Keratinocyte (primary cell): ENCODE measurements around the gene SPTBN4. TPM values are rescaled to one million over a fixed set of nuclear protein-coding genes. Genes with fewer than 3 reads are reported as not detected.
"Not testable (repeated sequence)": the region's sequence is repeated elsewhere in the genome, so short reads cannot be mapped to it uniquely, and the experiment has no call there.

Source experiments
- DNase-seq: peaks from one replicate; pipeline ENCODE4 v3.0.0-alpha.2; 2011; ENCODE audit warnings: low read depth, missing footprints, low spot score
- FAIRE-seq: peaks from 2 replicates; lab custom pipeline; 2011; peaks lifted over from hg19 to GRCh38; lab: Jason Lieb, UNC
- H2AFZ ChIP-seq: 2 replicates; pipeline ENCODE4 v1.6.0; 2012; ENCODE audit warnings: low read length, control low read depth, inconsistent platforms; ENCODE audit not compliant: control insufficient read depth
- H3K27ac ChIP-seq: 2 replicates; pipeline ENCODE4 v1.5.1; 2011; ENCODE audit warnings: low read length; ENCODE audit not compliant: control insufficient read depth, insufficient read depth
- H3K27me3 ChIP-seq: 3 replicates; pipeline ENCODE4 v1.6.0; 2011; ENCODE audit warnings: low read length; ENCODE audit not compliant: control insufficient read depth, insufficient read depth; ENCODE audit errors: extremely low read depth
- H3K36me3 ChIP-seq, 2 experiments: 2 replicates in 1 of 2; 3 replicates in 1 of 2; pipeline ENCODE4 v1.5.1; 2011; ENCODE audit warnings: low read length in 2 of 2, mild to moderate bottlenecking in 1 of 2; ENCODE audit not compliant: control insufficient read depth in 2 of 2, insufficient read depth in 2 of 2; ENCODE audit errors: extremely low read depth in 1 of 2
- H3K4me1 ChIP-seq: 3 replicates; pipeline ENCODE4 v1.5.1; 2011; ENCODE audit warnings: low read length; ENCODE audit not compliant: control insufficient read depth, insufficient read depth; ENCODE audit errors: extremely low read depth
- H3K4me2 ChIP-seq: 3 replicates; pipeline ENCODE4 v1.6.0; 2011; ENCODE audit warnings: low read depth, low read length; ENCODE audit not compliant: control insufficient read depth, insufficient read depth; ENCODE audit errors: extremely low read depth
- H3K4me3 ChIP-seq, 3 experiments: fragments of 200-600 bp in 1 of 3; sonication (generic) in 1 of 3; 2 replicates in 2 of 3; 3 replicates in 1 of 3; pipeline ENCODE4 v1.5.1; 2011 to 2016; ENCODE audit warnings: low read length in 3 of 3, mild to moderate bottlenecking in 3 of 3, control low read depth in 2 of 3, inconsistent platforms in 1 of 3, low read depth in 1 of 3, mixed read lengths in 1 of 3, mixed run types in 1 of 3, moderate library complexity in 1 of 3; ENCODE audit not compliant: control insufficient read depth in 2 of 3, insufficient read depth in 2 of 3; ENCODE audit errors: extremely low read depth in 1 of 3
- H3K79me2 ChIP-seq: 2 replicates; pipeline ENCODE4 v1.6.0; 2012; ENCODE audit warnings: low read length; ENCODE audit not compliant: control insufficient read depth, insufficient read depth
- H3K9ac ChIP-seq: 3 replicates; pipeline ENCODE4 v1.6.0; 2011; ENCODE audit warnings: low read length; ENCODE audit not compliant: control insufficient read depth, insufficient read depth; ENCODE audit errors: extremely low read depth
- H3K9me1 ChIP-seq: 3 replicates; pipeline ENCODE4 v1.6.0; 2011; ENCODE audit warnings: low read length; ENCODE audit not compliant: control insufficient read depth, insufficient read depth; ENCODE audit errors: extremely low read depth
- H3K9me3 ChIP-seq: 2 replicates; pipeline ENCODE4 v1.5.1; 2012; ENCODE audit warnings: low read depth, low read length; ENCODE audit not compliant: control insufficient read depth
- H4K20me1 ChIP-seq: 3 replicates; pipeline ENCODE4 v1.6.0; 2011; ENCODE audit warnings: low read length; ENCODE audit not compliant: control insufficient read depth, insufficient read depth; ENCODE audit errors: extremely low read depth
- EZH2 ChIP-seq: IDR thresholded peaks from one replicate; pipeline ENCODE4 v1.6.1; 2012; ENCODE audit warnings: inconsistent platforms, mild to moderate bottlenecking, low read length, moderate library complexity
- dilution Hi-C: fragments of 300-500 bp; cut with MboI; formaldehyde crosslinking; loops from one replicate; pipeline ENCODE4 v1.7.0; 2020; ENCODE audit warnings: low sequenced_read_pairs; ENCODE audit not compliant: extremely low pct_ligation_motif_present
- polyA plus RNA-seq, 5 experiments: library from polyadenylated mRNA; depleted of rRNA in 3 of 5; stranded (reverse) in 3 of 5; stranded (forward) in 1 of 5; unstranded in 1 of 5; fragments of >200 nt; gene quantifications; 1 replicate in 1 of 5; 2 replicates in 3 of 5; 3 replicates in 1 of 5; pipeline versions ENCODE4 v1.2.1 to v1.2.3, GENCODE V29; 2011 to 2012; ENCODE audit warnings: missing spikeins in 2 of 5, low read depth in 1 of 5, low replicate concordance in 1 of 5
- TF ChIP-seq, protein P1 (sequence below), 3 experiments: IDR thresholded peaks in 1 of 3; conservative IDR thresholded peaks in 1 of 3; optimal IDR thresholded peaks in 1 of 3; 2 replicates in 2 of 3; 3 replicates in 1 of 3; pipeline versions ENCODE3 to v1.5.1; 2011; ENCODE audit warnings: low read length in 3 of 3, mild to moderate bottlenecking in 3 of 3, moderate library complexity in 2 of 3, control low read depth in 1 of 3, inconsistent platforms in 1 of 3; ENCODE audit not compliant: insufficient read depth in 2 of 3; ENCODE audit errors: extremely low read depth in 1 of 3

SPTBN4 gene
- polyA plus RNA-seq, 1 donor (not counting 4 experiments of a cell fraction or from before 2014, with no cell fraction given), result 0.17 TPM

DNA sequence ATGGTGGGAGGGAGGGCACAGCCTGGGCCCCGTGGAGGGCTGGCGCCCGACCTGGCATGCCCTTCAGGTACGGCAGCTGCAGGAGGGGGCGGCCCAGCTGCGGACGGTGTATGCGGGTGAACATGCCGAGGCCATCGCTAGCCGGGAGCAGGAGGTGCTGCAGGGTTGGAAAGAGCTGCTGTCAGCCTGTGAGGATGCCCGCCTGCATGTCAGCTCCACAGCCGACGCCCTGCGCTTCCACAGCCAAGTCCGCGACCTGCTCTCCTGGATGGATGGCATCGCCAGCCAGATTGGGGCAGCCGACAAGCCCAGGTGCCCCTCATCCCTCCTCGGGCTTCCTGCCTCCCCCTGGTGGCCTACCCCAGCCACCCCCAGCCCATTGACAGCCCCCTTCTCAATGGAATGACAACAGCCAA is 93.3 kb downstream of the SPTBN4 start:
- TF ChIP-seq, protein P1, sequence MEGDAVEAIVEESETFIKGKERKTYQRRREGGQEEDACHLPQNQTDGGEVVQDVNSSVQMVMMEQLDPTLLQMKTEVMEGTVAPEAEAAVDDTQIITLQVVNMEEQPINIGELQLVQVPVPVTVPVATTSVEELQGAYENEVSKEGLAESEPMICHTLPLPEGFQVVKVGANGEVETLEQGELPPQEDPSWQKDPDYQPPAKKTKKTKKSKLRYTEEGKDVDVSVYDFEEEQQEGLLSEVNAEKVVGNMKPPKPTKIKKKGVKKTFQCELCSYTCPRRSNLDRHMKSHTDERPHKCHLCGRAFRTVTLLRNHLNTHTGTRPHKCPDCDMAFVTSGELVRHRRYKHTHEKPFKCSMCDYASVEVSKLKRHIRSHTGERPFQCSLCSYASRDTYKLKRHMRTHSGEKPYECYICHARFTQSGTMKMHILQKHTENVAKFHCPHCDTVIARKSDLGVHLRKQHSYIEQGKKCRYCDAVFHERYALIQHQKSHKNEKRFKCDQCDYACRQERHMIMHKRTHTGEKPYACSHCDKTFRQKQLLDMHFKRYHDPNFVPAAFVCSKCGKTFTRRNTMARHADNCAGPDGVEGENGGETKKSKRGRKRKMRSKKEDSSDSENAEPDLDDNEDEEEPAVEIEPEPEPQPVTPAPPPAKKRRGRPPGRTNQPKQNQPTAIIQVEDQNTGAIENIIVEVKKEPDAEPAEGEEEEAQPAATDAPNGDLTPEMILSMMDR (optimal IDR thresholded peaks at IDR 0.05 in 1 of 3, IDR thresholded peaks at IDR 0.05 in 1 of 3, conservative IDR thresholded peaks at IDR 0.05 in 1 of 3; ENCODE audit: extremely low read depth in 1 of 3, insufficient read depth in 2 of 3, low read length in 3 of 3), result no peak
- TF ChIP-seq EZH2, result no peak
- no peak overlapping the region for H2AFZ ChIP-seq
- no peaks in the 10 kb centered on the region for H4K20me1 ChIP-seq
- no peak for DNase-seq
- H3K4me1 ChIP-seq, result no peaks in the 10 kb centered on the region
- H3K79me2 ChIP-seq, result no peaks in the 10 kb centered on the region
- H3K27ac ChIP-seq, result no peak overlapping the region
- FAIRE-seq, result no peak
- H3K36me3 ChIP-seq, result no peaks in the 10 kb centered on the region
- H3K4me3 ChIP-seq, result no peak overlapping the region
- no peaks in the 10 kb centered on the region for H3K9me1 ChIP-seq
- dilution Hi-C loops, result no loop called here
- H3K9ac ChIP-seq, result no peak overlapping the region
- no peak overlapping the region for H3K4me2 ChIP-seq
- H3K9me3 ChIP-seq, result no peaks in the 10 kb centered on the region
- peaks cover 20% of the 10 kb centered on the region for H3K27me3 ChIP-seq

DNA sequence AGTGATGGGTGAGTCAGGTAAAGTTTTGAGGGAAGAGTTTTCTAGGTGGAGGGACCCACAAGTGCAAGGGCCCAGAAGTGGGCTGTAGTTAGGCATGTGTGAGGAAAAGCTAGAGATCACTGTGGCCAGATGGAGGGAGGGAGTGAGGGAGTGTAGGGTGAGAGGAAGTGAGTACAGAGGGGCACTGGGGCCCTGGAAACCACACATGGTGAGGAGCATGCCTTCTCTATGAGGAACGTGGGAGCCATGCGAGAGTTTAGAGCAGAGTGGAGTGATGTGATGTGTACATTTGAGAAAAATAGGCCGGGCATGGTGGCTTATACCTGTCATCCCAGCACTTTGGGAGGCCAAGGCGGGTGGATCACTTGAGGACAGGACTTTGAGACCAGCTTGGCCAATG is 95.1 kb downstream of the SPTBN4 start:
- no peaks in the 10 kb centered on the region for H3K9me3 ChIP-seq
- no peak overlapping the region for H3K9ac ChIP-seq
- no peaks in the 10 kb centered on the region for H3K9me1 ChIP-seq
- peaks cover 23% of the 10 kb centered on the region for H3K27me3 ChIP-seq
- no peak overlapping the region for H3K27ac ChIP-seq
- no peaks in the 10 kb centered on the region for H4K20me1 ChIP-seq
- DNase-seq, result no peak
- H3K4me3 ChIP-seq, result no peak overlapping the region
- H3K4me1 ChIP-seq, result no peaks in the 10 kb centered on the region
- H3K4me2 ChIP-seq, result no peak overlapping the region
- no peaks in the 10 kb centered on the region for H3K79me2 ChIP-seq
- H2AFZ ChIP-seq, result no peak overlapping the region
- FAIRE-seq, result no peak
- TF ChIP-seq, protein P1 (optimal IDR thresholded peaks at IDR 0.05 in 1 of 3, IDR thresholded peaks at IDR 0.05 in 1 of 3, conservative IDR thresholded peaks at IDR 0.05 in 1 of 3; ENCODE audit: extremely low read depth in 1 of 3, insufficient read depth in 2 of 3, low read length in 3 of 3), result no peak
- no peak for TF ChIP-seq EZH2
- dilution Hi-C loops, result no loop called here
- H3K36me3 ChIP-seq, result no peaks in the 10 kb centered on the region

DNA sequence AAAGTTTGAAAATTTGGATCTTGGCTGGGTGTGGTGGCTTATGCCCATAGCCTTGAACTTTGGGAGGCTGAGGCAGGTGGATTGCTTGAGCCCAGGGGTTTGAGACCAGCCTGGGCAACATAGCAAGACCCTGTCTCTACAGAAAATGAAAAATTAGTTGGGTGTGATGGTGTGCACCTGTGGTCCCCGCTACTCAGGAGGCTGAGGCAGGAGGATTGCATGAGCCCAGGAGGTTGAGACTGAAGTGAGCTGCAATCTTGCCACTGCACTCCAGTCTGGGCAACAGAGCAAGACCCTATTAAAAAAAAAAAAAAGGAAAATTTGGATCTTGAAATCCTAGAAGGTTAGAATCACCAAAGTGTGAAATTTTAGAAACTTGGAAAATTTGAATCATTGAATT is 97.7 kb downstream of the SPTBN4 start:
- H3K9me3 ChIP-seq, H3K4me3 ChIP-seq, H3K4me2 ChIP-seq, H3K36me3 ChIP-seq, H3K27ac ChIP-seq, DNase-seq, FAIRE-seq, H2AFZ ChIP-seq, H3K9ac ChIP-seq, dilution Hi-C loops, H3K4me1 ChIP-seq, H3K79me2 ChIP-seq, H3K9me1 ChIP-seq, H4K20me1 ChIP-seq: not testable (repeated sequence)
- H3K27me3 ChIP-seq, result peaks cover 36% of the 10 kb centered on the region
